ENCODE results near the gene MYH9.
"Not testable (repeated sequence)": the region's sequence is repeated elsewhere in the genome, so short reads cannot be mapped to it uniquely, and the experiment has no call there.

The MYH9 gene

GRCh38 chr22:36286096-36286957 lies 101.4 kb downstream of the MYH9 start:
- H3K27me3 Mint-ChIP-seq: no peaks in the 10 kb centered on the region
- H3K4me1 Mint-ChIP-seq: no peaks in the 10 kb centered on the region
- H3K9me3 Mint-ChIP-seq: no peaks in the 10 kb centered on the region
- peak overlapping the region; percentile 73 for H3K27ac Mint-ChIP-seq
- DNase-seq (ENCODE audit: low spot score in 2 of 2): peak; percentile 41 to 70
- no peak overlapping the region for H3K4me3 Mint-ChIP-seq
- peaks cover 36% of the 10 kb centered on the region for H3K36me3 Mint-ChIP-seq
- ATAC-seq (ENCODE audit: low read depth): peak; percentile 88

GRCh38 chr22:36285545-36285944 lies 102.2 kb downstream of the MYH9 start:
- H3K4me3 Mint-ChIP-seq: no peak overlapping the region
- H3K27ac Mint-ChIP-seq: no peak overlapping the region
- H3K9me3 Mint-ChIP-seq: no peaks in the 10 kb centered on the region
- no peaks in the 10 kb centered on the region for H3K27me3 Mint-ChIP-seq
- H3K36me3 Mint-ChIP-seq: peaks cover 36% of the 10 kb centered on the region
- H3K4me1 Mint-ChIP-seq: no peaks in the 10 kb centered on the region
- DNase-seq (ENCODE audit: low spot score in 2 of 2): no peak
- no peak for ATAC-seq (ENCODE audit: low read depth)

GRCh38 chr22:36285017-36285416 lies 102.8 kb downstream of the MYH9 start:
- no peaks in the 10 kb centered on the region for H3K4me1 Mint-ChIP-seq
- H3K9me3 Mint-ChIP-seq: no peaks in the 10 kb centered on the region
- no peaks in the 10 kb centered on the region for H3K27me3 Mint-ChIP-seq
- no peak overlapping the region for H3K4me3 Mint-ChIP-seq
- peaks cover 36% of the 10 kb centered on the region for H3K36me3 Mint-ChIP-seq
- DNase-seq (ENCODE audit: low spot score in 2 of 2): no peak
- no peak for ATAC-seq (ENCODE audit: low read depth)
- no peak overlapping the region for H3K27ac Mint-ChIP-seq

- H3K27ac Mint-ChIP-seq: no peak overlapping the region
- H3K4me3 Mint-ChIP-seq: no peak overlapping the region
- DNase-seq (ENCODE audit: low spot score in 2 of 2) (no peak), ATAC-seq (ENCODE audit: low read depth) (no peak)
- no peaks in the 10 kb centered on the region for H3K27me3 Mint-ChIP-seq
- H3K9me3 Mint-ChIP-seq: no peaks in the 10 kb centered on the region
- peaks cover 29% of the 10 kb centered on the region for H3K36me3 Mint-ChIP-seq
- peaks cover 3% of the 10 kb centered on the region for H3K4me1 Mint-ChIP-seq
Measured at GRCh38 chr22:36284171-36284571, 103.6 kb downstream of the MYH9 start.

- ATAC-seq (ENCODE audit: low read depth) (no peak), DNase-seq (ENCODE audit: low spot score in 2 of 2) (no peak)
- Mint-ChIP-seq H3K4me3 (no peak overlapping the region), H3K27me3 (no peaks in the 10 kb centered on the region), H3K36me3 (peaks cover 20% of the 10 kb centered on the region), H3K4me1 (peaks cover 8% of the 10 kb centered on the region), H3K9me3 (no peaks in the 10 kb centered on the region), H3K27ac (peak overlapping the region; percentile 50)
Measured at GRCh38 chr22:36282328-36282831, 105.4 kb downstream of the MYH9 start.

GRCh38 chr22:36281781-36282327 lies 105.9 kb downstream of the MYH9 start:
- ATAC-seq (ENCODE audit: low read depth): no peak

GRCh38 chr22:36280379-36280778 lies 107.4 kb downstream of the MYH9 start:
- Mint-ChIP-seq H3K36me3 (peaks cover 12% of the 10 kb centered on the region), H3K4me3 (no peak overlapping the region), H3K4me1 (peaks cover 10% of the 10 kb centered on the region), H3K27ac (no peak overlapping the region), H3K27me3 (no peaks in the 10 kb centered on the region), H3K9me3 (no peaks in the 10 kb centered on the region)
- ATAC-seq (ENCODE audit: low read depth) (no peak), DNase-seq (ENCODE audit: low spot score in 2 of 2) (no peak)

More at GRCh38 chr22:36281781-36282327, 105.9 kb downstream of the MYH9 start:
- Mint-ChIP-seq H3K9me3 (no peaks in the 10 kb centered on the region), H3K4me3 (no peak overlapping the region), H3K36me3 (peaks cover 17% of the 10 kb centered on the region), H3K27ac (peak overlapping the region; percentile 50), H3K27me3 (no peaks in the 10 kb centered on the region), H3K4me1 (peaks cover 10% of the 10 kb centered on the region)
- no peak for DNase-seq (ENCODE audit: low spot score in 2 of 2)

- no peaks in the 10 kb centered on the region for H3K27me3 Mint-ChIP-seq
Measured at GRCh38 chr22:36279219-36279666, 108.5 kb downstream of the MYH9 start.

GRCh38 chr22:36277482-36278291 lies 110.1 kb downstream of the MYH9 start:
- Mint-ChIP-seq H3K27ac (peak overlapping the region; percentile 1), H3K4me1 (peaks cover 10% of the 10 kb centered on the region), H3K9me3 (no peaks in the 10 kb centered on the region), H3K27me3 (no peaks in the 10 kb centered on the region), H3K36me3 (peaks cover 5% of the 10 kb centered on the region), H3K4me3 (no peak overlapping the region)
- DNase-seq (ENCODE audit: low spot score in 2 of 2) (peak; percentile 49 to 61), ATAC-seq (ENCODE audit: low read depth) (peak; percentile 87)

More at GRCh38 chr22:36279219-36279666, 108.5 kb downstream of the MYH9 start:
- H3K27ac Mint-ChIP-seq: no peak overlapping the region
- H3K4me1 Mint-ChIP-seq: peaks cover 10% of the 10 kb centered on the region
- H3K4me3 Mint-ChIP-seq: no peak overlapping the region
- DNase-seq (ENCODE audit: low spot score in 2 of 2): no peak
- no peak for ATAC-seq (ENCODE audit: low read depth)
- peaks cover 9% of the 10 kb centered on the region for H3K36me3 Mint-ChIP-seq
- H3K9me3 Mint-ChIP-seq: no peaks in the 10 kb centered on the region

GRCh38 chr22:36274531-36274930 lies 113.2 kb downstream of the MYH9 start:
- no peaks in the 10 kb centered on the region for H3K36me3 Mint-ChIP-seq
- H3K4me3 Mint-ChIP-seq: no peak overlapping the region
- peaks cover 10% of the 10 kb centered on the region for H3K4me1 Mint-ChIP-seq
- ATAC-seq (ENCODE audit: low read depth) (no peak), DNase-seq (ENCODE audit: low spot score in 2 of 2) (no peak)
- no peak overlapping the region for H3K27ac Mint-ChIP-seq
- H3K27me3 Mint-ChIP-seq: no peaks in the 10 kb centered on the region
- no peaks in the 10 kb centered on the region for H3K9me3 Mint-ChIP-seq

- H3K4me3 Mint-ChIP-seq; DNase-seq (ENCODE audit: low spot score in 2 of 2); H3K4me1 Mint-ChIP-seq; H3K27me3 Mint-ChIP-seq; H3K27ac Mint-ChIP-seq; ATAC-seq (ENCODE audit: low read depth); H3K36me3 Mint-ChIP-seq; H3K9me3 Mint-ChIP-seq: not testable (repeated sequence)
Measured at GRCh38 chr22:36271951-36272350, 115.8 kb downstream of the MYH9 start.

- H3K9me3 Mint-ChIP-seq; H3K36me3 Mint-ChIP-seq; ATAC-seq (ENCODE audit: low read depth); H3K27me3 Mint-ChIP-seq; H3K27ac Mint-ChIP-seq; H3K4me3 Mint-ChIP-seq; H3K4me1 Mint-ChIP-seq; DNase-seq (ENCODE audit: low spot score in 2 of 2): not testable (repeated sequence)
Measured at GRCh38 chr22:36271231-36271630, 116.5 kb downstream of the MYH9 start.

- H3K4me1 Mint-ChIP-seq: no peaks in the 10 kb centered on the region
- ATAC-seq (ENCODE audit: low read depth) (no peak), DNase-seq (ENCODE audit: low spot score in 2 of 2) (no peak)
- H3K27ac Mint-ChIP-seq: no peak overlapping the region
- no peak overlapping the region for H3K4me3 Mint-ChIP-seq
- H3K9me3 Mint-ChIP-seq: no peaks in the 10 kb centered on the region
- H3K36me3 Mint-ChIP-seq: peaks cover 15% of the 10 kb centered on the region
- no peaks in the 10 kb centered on the region for H3K27me3 Mint-ChIP-seq
Measured at GRCh38 chr22:36267896-36268485, 119.8 kb downstream of the MYH9 start.
